OCI-LY1 (cell line): Measurements from ENCODE around the gene ANTKMT.

Experiments used
- H2AFZ ChIP-seq: fragments of 200-600 bp; sonication (generic), shearing (Covaris generic); 2 replicates; pipeline ENCODE4 v1.6.0; 2014; ENCODE audit warnings: antibody characterized with exemption, mild to moderate bottlenecking, low read length
- H3F3A ChIP-seq: fragments of 200-600 bp; sonication (generic), shearing (Covaris generic); 2 replicates; pipeline ENCODE4 v1.6.0; 2014; ENCODE audit warnings: mild to moderate bottlenecking, antibody characterized with exemption, low read length, moderate library complexity; ENCODE audit not compliant: insufficient read depth
- H3K27ac ChIP-seq: fragments of 200-600 bp; sonication (generic); 2 replicates; pipeline ENCODE4 v1.5.1; 2014; ENCODE audit warnings: low read length, mixed run types, mild to moderate bottlenecking, low read depth; ENCODE audit not compliant: poor library complexity, severe bottlenecking
- H3K27me3 ChIP-seq: fragments of 200-600 bp; sonication (generic); 2 replicates; pipeline ENCODE4 v1.6.0; 2014; ENCODE audit warnings: antibody characterized with exemption, mild to moderate bottlenecking, low read length, moderate library complexity; ENCODE audit not compliant: insufficient read depth
- H3K36me3 ChIP-seq: fragments of 200-600 bp; sonication (generic); 2 replicates; pipeline ENCODE4 v1.6.1; 2014; ENCODE audit warnings: mild to moderate bottlenecking, antibody characterized with exemption, low read length, moderate library complexity, mixed read lengths; ENCODE audit not compliant: insufficient read depth
- H3K4me1 ChIP-seq: fragments of 200-600 bp; sonication (generic); 2 replicates; pipeline ENCODE4 v1.5.1; 2014; ENCODE audit warnings: mild to moderate bottlenecking, low read length, moderate library complexity; ENCODE audit not compliant: insufficient read depth, severe bottlenecking
- H3K4me2 ChIP-seq: fragments of 200-600 bp; sonication (generic), shearing (Covaris generic); 2 replicates; pipeline ENCODE4 v1.6.1; 2014; ENCODE audit warnings: low read length
- H3K4me3 ChIP-seq: fragments of 200-600 bp; sonication (generic); 2 replicates; pipeline ENCODE4 v1.5.1; 2014; ENCODE audit warnings: low read length, low read depth, mild to moderate bottlenecking, mixed read lengths; ENCODE audit not compliant: poor library complexity, severe bottlenecking
- H3K79me2 ChIP-seq: fragments of 200-600 bp; shearing (Covaris generic); 2 replicates; pipeline ENCODE4 v1.6.1; 2016; ENCODE audit warnings: mixed run types, low read length, mixed read lengths; ENCODE audit not compliant: insufficient read depth
- H3K9ac ChIP-seq: fragments of 200-600 bp; sonication (generic), shearing (Covaris generic); 2 replicates; pipeline ENCODE4 v1.6.1; 2014; ENCODE audit warnings: mild to moderate bottlenecking, low read length, mixed read lengths
- H3K9me2 ChIP-seq: fragments of 200-600 bp; sonication (generic), shearing (Covaris generic); 2 replicates; pipeline ENCODE4 v1.6.1; 2014; ENCODE audit warnings: low read depth, mild to moderate bottlenecking, low read length, mixed read lengths
- H3K9me3 ChIP-seq: fragments of 200-600 bp; shearing (Covaris generic); 2 replicates; pipeline ENCODE4 v1.6.1; 2014; ENCODE audit warnings: low read length, mixed read lengths
- H4K20me1 ChIP-seq: fragments of 200-600 bp; sonication (generic), shearing (Covaris generic); 2 replicates; pipeline ENCODE4 v1.6.0; 2016; ENCODE audit warnings: mild to moderate bottlenecking, low read length; ENCODE audit not compliant: insufficient read depth
- CTCF ChIP-seq: fragments of 200-600 bp; sonication (generic), shearing (Covaris generic); IDR thresholded peaks from 2 replicates; pipeline ENCODE4 v1.5.1; 2017; ENCODE audit warnings: mild to moderate bottlenecking, antibody characterized with exemption, low read length, moderate library complexity, mixed read lengths
- EZH2 ChIP-seq: fragments of 200-600 bp; sonication (generic), shearing (Covaris generic); IDR thresholded peaks from 2 replicates; pipeline ENCODE4 v1.8.0; 2017; ENCODE audit warnings: borderline replicate concordance, mixed run types, mild to moderate bottlenecking, antibody characterized with exemption, low read length, moderate library complexity, mixed read lengths

ANTKMT gene

GRCh38 chr16:680967-681745 is 39.8 kb upstream of the ANTKMT start:
- Histone ChIP-seq H3K9me3 (no peaks in the 10 kb centered on the region), H3K4me3 (peak overlapping the region; percentile 86), H3F3A (no peaks in the 10 kb centered on the region), H2AFZ (no peak overlapping the region), H3K9me2 (no peaks in the 10 kb centered on the region), H3K79me2 (0 out of 2 replicates have a peak, but pooled peaks cover 8% of the 10 kb centered on the region), H3K36me3 (peaks cover 29% of the 10 kb centered on the region), H3K27ac (peak overlapping the region; percentile 55), H3K27me3 (no peaks in the 10 kb centered on the region), H3K4me2 (peak overlapping the region; percentile 98), H3K9ac (peak overlapping the region; percentile 86), H4K20me1 (no peaks in the 10 kb centered on the region), H3K4me1 (peaks cover 56% of the 10 kb centered on the region)
- TF ChIP-seq EZH2 (no peak), CTCF (peak; percentile 26; the same call in 1 of the 2 replicates)

- Histone ChIP-seq H3K9me3 (no peaks in the 10 kb centered on the region), H3K4me1 (peaks cover 52% of the 10 kb centered on the region), H3K9me2 (no peaks in the 10 kb centered on the region), H3K79me2 (0 out of 2 replicates have a peak, but pooled peaks cover 8% of the 10 kb centered on the region), H3K36me3 (peaks cover 36% of the 10 kb centered on the region), H4K20me1 (no peaks in the 10 kb centered on the region), H3K27ac (no peak overlapping the region), H3K9ac (peak overlapping the region; percentile 86; the same call in 1 of the 2 replicates), H3K4me3 (peak overlapping the region; percentile 86), H3K27me3 (no peaks in the 10 kb centered on the region), H3F3A (no peaks in the 10 kb centered on the region), H2AFZ (no peak overlapping the region), H3K4me2 (peak overlapping the region; percentile 98)
- no peak for TF ChIP-seq EZH2
These were observed 39.1 kb upstream of the ANTKMT start for GRCh38 chr16:681746-682427.

GRCh38 chr16:682493-683395 is 38.2 kb upstream of the ANTKMT start:
- Histone ChIP-seq H3K36me3 (peaks cover 38% of the 10 kb centered on the region), H3K27ac (no peak overlapping the region), H3K9ac (peak overlapping the region; percentile 82; the same call in 1 of the 2 replicates)

More at GRCh38 chr16:682493-683395, 38.2 kb upstream of the ANTKMT start:
- no peaks in the 10 kb centered on the region for H3K9me3 ChIP-seq
- H3K4me1 ChIP-seq, result peaks cover 44% of the 10 kb centered on the region
- no peaks in the 10 kb centered on the region for H3K9me2 ChIP-seq
- no peaks in the 10 kb centered on the region for H4K20me1 ChIP-seq
- 0 out of 2 replicates have a peak, but pooled peaks cover 8% of the 10 kb centered on the region for H3K79me2 ChIP-seq
- H3K4me2 ChIP-seq, result peak overlapping the region; percentile 98
- TF ChIP-seq CTCF (no peak), EZH2 (no peak)
- H3K27me3 ChIP-seq, result no peaks in the 10 kb centered on the region
- H3F3A ChIP-seq, result no peaks in the 10 kb centered on the region
- no peak overlapping the region for H2AFZ ChIP-seq
- H3K4me3 ChIP-seq, result peak overlapping the region; percentile 86
